GM10266 (cell line): ENCODE data around the gene RYK.

Source experiments
- DNase-seq: peaks from one replicate; pipeline ENCODE4 v3.0.0; 2012; ENCODE audit errors: extremely low spot score
- CTCF ChIP-seq: IDR thresholded peaks from 2 replicates; pipeline ENCODE4 v1.5.1; 2012; ENCODE audit warnings: mild to moderate bottlenecking, low read depth; ENCODE audit not compliant: control insufficient read depth, insufficient read depth; ENCODE audit errors: missing control alignments

Gene RYK

DNA sequence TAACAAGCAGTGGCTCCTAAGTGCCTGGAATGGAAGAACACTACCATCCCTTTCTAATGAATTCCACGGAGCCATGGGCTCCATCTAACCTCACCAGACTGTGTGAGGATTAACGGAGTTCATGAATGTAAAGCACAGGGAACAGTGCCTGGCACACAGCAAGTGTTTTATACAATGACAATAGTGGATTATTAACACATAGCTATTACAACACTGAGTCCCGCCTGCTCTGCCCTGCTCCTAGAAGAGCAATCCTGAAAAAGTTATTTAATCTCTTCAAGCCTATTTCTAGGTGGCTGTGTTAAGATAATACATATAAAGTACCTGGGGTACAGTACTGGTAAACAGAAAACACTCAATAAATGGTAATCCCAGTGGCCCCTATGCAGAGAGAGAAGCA lies 51.4 kb downstream of the RYK start:
- no peak for TF ChIP-seq CTCF
- no peak for DNase-seq

GRCh38 chr3:134198414-134198813 lies 52.2 kb downstream of the RYK start:
- TF ChIP-seq CTCF: no peak
- DNase-seq: no peak

- peak; percentile 78 for TF ChIP-seq CTCF
- peak; percentile 56 for DNase-seq
These were observed 52.9 kb downstream of the RYK start for GRCh38 chr3:134197681-134198261.

DNA sequence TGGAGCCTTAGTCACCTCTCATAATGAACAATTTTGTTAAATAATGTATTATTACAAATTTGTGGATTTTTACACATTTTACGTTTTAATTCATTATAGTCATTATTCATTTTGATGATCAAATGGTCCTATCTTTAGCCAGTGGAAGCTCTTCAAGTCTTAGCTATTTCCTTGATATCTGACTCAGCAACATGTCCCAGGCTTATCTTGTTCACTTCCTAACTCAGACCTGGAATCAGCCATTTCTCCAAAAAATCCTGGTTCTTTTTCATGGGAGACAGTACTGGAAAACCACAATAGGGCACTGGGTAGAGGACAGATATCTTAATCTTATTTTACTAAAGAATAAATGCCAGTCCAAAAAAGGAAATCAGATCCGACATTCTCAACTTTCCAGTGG lies 56.4 kb downstream of the RYK start:
- DNase-seq: no peak
- no peak for TF ChIP-seq CTCF

GRCh38 chr3:134190250-134190649 lies 60.4 kb downstream of the RYK start:
- no peak for TF ChIP-seq CTCF
- no peak for DNase-seq

DNA sequence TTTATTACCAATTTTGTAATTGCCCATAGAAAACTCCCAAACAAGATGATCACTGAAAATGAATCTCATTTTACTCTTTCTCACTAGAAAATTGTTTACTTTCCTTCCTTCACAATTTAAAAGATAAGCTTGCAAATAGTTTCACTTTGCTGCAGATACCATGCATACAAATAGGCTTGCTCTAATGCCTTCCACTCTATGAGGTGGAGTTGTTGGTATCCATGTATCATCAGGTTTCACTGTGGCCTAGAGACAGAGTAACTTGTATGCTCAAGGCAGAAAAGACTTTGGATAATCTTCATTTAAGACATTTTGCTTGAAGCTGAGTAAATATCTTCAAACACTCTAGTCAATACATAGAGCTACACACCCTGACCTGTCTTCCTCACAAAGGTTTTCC lies 60.8 kb downstream of the RYK start:
- TF ChIP-seq CTCF: no peak
- DNase-seq: no peak

GRCh38 chr3:134186391-134186790 lies 64.3 kb downstream of the RYK start:
- no peak for DNase-seq

More at GRCh38 chr3:134186391-134186790, 64.3 kb downstream of the RYK start:
- TF ChIP-seq CTCF: no peak
